ENCODE data around the gene SYNE1.
"Not testable (repeated sequence)": the region's sequence is repeated elsewhere in the genome, so short reads cannot be mapped to it uniquely, and the experiment has no call there.

SYNE1 gene

DNA sequence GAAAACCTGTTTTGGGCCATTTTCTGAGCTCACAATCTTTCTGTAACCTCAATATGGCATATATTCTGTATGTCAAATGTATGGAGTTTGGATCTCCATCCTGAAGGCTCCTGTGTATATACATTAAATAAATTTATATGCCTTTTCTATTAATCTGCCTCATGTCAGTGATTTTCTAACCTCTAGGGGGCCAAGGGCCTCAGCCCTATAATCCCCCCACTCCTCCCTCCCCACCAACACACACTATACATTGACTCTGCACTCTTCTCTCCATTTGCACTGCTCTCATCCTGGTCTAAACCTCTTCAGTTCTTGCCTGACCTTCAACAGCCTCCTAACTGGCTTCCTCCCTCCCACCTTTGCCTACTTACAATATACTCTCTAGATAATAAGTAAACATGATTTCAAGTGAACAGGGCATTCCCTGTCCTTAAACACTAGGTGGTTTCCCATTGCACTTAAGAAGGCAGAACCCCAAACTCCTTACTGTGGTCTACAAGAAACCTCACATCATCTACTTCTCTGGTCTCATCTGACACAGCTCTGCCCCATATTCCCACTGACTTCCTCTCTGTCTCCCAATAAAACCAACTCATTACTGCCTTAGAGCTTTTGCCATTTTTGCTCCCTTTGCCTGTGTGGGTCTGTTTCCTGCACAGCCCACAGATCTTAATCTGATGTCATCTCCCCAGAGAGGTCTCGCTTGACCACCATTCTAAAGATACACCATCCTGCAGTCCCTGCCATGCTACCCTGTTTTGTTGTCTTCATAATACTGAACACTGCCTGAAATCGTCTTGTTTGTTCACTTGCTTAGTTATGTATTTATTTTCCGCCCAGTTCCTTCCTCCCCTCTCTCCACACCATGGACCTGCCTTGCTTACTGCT is 213.7 kb downstream of the SYNE1 start:
- DNase-seq (ENCODE audit: low read depth in 2 of 2): no peak

DNA sequence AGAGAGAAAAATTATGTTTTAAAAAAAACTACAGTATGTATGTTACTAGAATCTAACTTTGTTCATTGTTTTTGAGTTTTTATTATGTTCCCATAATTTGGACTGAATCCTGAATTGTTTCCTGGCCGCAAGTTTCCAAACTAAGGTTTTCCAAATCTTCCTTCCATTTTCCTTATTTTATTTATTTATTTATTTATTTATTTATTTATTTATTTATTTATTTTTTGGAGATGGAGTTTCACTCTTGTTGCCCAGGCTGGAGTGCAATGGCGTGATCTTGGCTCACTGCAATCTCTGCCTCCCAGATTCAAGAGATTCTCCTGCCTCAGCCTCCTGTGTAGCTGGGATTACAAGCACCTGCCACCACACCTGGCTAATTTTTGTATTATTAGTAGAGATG is 215.7 kb downstream of the SYNE1 start:
- not testable (repeated sequence) for DNase-seq (ENCODE audit: low read depth in 2 of 2)

DNA sequence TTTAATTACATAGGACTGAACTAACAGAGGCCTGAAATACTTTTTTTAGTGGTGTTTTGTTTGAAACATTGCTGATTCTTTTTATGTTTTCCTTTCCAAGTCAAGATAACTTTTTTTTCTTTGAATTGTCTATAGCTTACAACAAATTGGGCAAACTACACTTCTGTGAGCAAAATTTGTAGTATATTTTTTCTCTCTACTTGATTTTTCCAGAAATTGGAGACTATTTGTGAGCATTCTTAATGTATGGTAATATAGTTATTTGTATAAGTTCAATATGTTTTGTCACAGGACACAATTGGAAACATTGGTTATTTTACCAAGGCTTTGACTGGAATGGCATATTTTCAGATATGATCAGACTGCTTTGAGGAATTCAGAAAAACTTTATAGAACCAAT is 216.5 kb downstream of the SYNE1 start:
- DNase-seq (ENCODE audit: low read depth in 2 of 2): no peak

DNA sequence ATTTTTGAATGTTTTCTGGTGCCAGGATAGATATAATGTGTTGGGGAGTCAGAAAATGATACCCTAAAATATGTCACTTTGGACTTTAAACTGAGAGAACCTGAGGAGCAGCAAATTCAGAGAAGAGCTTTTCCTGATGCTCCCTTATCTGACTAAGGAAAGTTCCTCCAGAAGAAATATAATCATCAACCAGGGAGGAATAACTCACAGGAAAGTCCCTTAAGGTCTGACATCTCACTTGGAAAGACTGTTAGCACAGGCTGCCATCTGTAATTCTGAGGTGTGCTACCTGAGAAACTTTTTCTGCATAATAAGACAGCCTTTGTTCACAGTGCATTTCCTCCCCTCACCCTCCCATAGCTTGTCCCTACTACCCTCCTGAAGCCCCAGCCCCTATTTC is 218.6 kb downstream of the SYNE1 start:
- no peak for DNase-seq (ENCODE audit: low read depth in 2 of 2)

DNA sequence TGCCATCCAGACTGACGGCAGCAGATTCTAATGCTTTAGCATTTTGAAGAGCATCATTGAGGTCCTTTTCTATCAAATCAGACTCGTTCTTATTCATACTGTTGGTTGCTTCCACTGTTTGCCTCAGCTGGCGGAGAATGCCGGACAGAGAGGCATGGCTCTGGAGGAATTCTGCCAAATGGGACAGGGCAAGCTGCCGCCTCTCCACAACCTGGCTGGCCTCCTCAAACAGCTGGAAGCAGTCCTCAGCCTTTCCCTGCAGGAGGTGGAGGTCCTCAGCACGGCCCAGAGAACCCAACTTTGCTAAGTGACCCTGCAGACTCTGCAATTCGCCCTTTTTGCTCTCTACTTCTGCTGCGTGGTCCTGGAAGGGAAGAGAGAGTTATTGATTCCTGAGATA is 220.5 kb downstream of the SYNE1 start:
- no peak for DNase-seq (ENCODE audit: low read depth in 2 of 2)

DNA sequence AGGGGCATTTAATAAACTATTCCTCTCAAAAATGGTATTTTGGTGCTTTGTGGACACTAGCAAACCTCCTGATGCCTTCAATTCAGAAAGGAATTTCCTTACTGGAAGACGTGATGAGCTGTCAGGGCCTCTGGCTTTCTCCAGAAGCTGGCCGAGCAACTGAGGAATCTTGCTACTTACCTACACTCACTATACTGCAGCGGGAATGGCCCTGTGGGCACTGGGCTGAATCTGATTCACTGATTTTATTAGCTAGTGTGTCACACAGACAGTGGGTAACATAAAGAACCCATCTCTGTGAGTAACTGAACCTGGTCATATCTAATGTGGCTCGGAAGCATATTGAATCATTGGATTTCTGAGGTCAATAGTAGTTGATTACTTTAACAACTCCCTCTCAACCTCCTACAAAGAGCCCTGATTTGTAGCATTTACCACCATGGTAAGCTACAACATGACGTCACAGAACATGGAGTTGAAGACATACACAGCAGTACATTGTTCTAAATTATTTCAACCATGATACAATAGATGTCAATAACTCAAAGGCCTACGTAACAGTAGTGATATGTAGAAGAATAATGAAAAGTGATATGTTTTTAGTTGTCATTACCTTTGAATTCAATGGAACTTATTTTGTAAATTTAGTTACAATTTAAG is 232.1 kb downstream of the SYNE1 start:
- no peak for DNase-seq (ENCODE audit: low read depth in 2 of 2)

DNA sequence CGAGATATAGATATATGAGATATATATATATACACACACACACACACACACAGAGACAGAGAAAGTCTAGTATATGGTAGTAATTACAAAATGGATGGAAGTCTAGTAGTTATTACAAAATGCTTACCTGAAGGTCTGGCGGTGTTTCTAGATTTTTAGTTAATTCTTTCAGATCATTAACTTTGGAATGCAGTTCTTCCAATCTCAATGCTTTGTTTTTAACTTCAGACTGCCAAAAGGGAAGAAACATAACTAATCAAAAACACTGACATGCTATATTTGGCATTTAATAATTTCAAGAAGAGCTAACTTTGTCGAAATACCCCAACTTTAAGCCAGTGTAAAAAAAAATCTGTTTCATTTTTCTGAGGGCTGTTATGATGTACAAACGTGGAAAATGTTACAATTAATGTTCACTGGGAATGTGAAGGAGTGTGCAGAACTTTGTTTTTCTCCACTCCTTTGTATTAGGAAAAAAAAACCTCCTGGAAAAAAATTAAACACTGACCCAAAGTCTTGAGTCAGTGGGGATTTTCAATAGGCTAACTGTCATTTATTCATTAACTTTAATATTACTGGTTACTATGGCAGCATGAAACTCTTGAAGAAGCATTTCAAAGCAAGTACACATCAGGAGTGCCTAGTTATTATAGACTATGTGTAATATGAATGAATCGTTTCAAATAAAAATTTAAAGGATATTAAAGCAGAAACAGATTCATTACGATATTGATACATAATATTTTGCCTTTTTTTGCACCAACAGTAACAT is 232.9 kb downstream of the SYNE1 start:
- no peak for DNase-seq (ENCODE audit: low read depth in 2 of 2)

DNA sequence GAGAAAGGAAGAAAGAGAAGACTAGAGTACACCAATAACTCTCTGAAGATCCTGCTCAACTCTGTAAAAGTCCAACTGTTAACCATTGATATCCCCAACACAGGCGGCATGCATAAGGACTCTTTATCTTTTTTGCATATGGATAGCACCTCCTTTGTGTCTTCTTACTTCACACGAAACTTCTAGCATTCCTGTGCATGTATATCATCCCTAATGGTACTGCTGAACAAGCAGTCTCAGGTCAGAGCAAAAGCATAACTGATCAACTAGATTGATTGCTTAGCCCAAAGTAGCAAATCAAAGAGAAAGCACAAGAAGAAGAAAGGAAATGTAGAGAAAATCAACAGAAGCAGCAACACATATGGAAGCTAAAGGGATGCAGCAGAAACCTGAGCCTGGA is 234.4 kb downstream of the SYNE1 start:
- DNase-seq (ENCODE audit: low read depth in 2 of 2): no peak

DNA sequence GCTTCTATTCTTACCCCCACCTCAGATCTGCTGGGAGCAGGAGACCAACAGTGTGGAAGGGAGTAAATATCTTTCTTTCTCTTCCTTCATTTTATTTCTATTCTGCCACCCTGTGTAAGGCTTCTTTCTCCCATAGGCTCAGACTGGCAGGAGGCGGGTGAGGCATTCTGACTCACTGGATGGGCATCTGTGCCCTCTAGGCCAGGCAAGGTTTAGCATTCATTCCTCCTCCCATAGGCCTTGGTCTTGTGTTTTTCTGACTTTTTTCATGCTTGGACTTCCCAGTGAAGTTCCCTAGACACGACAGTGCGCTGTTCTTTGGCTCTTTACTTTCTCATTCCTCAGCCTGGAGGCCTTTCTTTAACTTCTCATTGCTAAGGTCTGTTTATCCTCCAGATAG is 235.2 kb downstream of the SYNE1 start:
- DNase-seq (ENCODE audit: low read depth in 2 of 2): no peak

DNA sequence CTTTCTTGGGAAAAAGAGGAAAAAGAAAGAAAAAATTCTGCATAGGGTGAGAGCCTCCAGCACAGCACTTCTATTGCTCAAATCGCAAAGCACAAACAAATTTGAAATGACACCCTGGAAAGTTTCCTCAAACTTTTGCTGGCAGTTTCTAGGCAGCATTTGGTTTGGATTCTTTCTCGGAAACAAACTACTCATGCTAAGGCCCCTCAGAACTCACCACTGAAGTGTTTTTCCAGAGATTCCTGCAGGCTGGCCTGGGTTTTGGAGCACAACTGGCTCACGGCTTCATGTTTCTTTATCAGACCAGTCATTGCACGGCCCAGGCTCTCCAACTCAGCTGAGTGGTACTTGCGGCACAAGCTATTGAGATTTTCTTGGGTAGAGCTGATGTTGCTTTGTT is 237.8 kb downstream of the SYNE1 start:
- DNase-seq (ENCODE audit: low read depth in 2 of 2): no peak

DNA sequence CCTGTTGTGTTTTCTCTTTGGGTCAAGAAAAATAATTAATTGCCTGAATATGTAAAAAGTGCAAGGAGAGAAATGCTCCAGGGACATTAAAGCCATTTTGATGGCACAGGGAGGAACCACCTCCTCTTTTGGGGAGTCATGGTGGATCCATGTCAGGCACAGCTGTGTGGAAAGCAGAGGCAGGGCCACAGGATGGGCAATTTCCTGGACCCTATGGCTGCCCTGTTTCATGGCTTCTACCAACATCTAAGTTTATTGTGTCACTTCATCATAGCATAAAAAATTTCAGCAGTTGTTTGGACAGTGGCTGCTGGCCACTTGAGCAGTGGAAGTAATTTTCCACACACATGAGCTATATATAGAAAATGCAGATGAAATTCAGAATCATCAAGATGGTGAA is 238.2 kb downstream of the SYNE1 start:
- DNase-seq (ENCODE audit: low read depth in 2 of 2): no peak

DNA sequence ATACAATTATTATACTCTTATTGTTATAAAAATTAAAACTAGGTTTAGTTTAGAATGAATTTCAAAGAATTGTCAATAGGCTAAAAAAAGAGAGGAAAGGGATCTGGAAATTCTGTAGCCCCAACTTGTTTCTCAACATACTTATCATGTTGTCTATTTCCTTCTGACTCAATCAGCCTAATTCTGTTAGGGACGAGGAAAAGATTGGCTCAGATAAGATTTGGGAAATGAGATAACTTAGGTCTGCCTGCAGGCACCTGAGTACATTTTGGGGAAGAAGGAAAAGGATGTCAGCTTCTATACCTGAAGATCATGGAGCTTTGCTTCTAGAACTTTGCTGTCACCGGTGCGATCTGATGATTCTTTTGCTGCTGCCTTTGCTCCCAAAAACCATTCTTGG is 238.8 kb downstream of the SYNE1 start:
- DNase-seq (ENCODE audit: low read depth in 2 of 2): no peak

DNA sequence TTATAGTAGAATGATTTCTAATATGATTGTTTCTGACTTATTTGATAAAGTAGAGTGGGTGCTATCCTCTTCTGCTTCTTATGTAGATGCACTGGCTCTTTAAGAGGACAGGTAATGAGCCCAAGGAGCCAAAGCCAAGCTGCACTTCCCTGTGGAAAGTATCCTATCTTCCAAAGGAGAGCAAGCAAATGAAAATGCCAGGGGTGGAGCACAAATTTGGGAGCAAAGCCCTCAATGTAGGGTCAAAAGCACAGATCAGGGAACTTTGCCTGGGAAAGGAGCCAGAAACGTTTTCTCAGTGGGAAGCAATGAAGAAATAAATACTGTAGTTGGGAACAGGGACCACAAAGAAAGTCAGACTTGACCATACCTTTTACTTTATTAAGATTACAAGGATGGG is 242.9 kb downstream of the SYNE1 start:
- DNase-seq (ENCODE audit: low read depth in 2 of 2): no peak

DNA sequence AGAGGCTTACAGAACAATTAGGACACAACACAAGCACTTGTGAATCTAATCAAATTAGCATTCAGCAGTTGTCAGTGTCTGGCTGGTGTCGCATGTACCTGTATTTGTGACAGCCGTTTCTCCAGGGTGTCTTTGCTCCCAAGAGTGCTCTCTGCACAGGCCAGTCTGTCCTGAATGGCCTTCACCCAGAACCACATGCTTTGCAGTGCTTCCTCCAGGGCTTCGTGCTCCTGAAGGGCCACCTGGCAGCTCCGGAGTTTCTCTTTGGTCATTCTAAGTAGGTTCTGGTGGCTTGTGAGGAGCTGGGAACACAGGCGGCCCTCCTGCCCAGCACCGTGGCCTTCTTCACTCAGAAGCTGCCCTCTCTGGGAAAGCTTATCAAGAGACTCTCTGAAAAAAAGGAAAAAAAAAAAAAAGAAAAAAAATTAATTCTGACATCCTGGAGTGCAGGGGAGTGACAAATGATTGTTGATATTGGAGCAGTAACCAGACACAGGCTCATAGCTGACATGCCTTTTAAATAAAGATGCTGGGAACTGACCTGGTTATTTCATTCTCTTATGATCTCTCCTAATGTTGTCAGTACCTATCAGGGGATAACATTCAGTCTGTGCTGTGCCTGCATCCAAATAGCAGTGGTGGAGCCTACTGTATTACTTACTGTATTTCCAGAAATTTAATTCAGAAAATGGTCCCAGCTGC is 245.8 kb downstream of the SYNE1 start:
- no peak for DNase-seq (ENCODE audit: low read depth in 2 of 2)

DNA sequence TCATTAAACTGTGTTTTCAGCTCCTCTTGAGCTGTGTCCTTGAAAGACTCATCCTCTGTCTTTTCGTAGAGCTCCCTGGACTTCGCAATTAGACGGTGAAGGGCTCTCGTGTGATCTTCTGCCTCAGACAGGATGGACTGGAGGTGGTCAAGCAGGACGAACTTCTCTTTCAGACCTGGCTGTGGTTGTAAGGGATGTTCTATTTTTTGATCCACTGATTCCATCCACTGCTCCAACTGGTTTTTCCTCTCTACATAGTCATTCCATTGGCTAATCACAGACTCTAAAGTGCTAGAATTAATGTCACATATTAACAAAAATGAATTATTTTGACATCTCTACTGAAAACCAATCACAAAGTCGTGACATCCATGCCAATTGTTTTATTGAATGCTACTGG is 250.1 kb downstream of the SYNE1 start:
- DNase-seq (ENCODE audit: low read depth in 2 of 2): no peak

DNA sequence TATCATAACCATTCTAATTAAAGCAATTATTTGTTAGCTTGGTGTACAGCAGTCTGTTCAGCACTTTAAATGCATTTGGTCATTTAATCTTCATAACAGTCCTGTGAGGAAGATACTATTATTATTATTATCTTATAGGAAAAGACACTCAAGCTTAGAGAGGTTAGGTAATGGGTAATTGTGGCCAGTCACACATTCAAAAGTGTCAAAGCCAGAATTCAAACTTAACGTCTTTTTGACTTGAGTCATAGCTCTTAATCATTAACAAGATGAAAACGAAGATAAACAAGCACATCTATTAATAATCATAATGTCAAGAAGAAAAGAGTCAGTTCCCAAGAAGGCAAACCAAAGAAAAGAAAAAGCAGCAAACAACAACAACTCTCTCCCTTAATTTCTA is 251.0 kb downstream of the SYNE1 start:
- DNase-seq (ENCODE audit: low read depth in 2 of 2): no peak

DNA sequence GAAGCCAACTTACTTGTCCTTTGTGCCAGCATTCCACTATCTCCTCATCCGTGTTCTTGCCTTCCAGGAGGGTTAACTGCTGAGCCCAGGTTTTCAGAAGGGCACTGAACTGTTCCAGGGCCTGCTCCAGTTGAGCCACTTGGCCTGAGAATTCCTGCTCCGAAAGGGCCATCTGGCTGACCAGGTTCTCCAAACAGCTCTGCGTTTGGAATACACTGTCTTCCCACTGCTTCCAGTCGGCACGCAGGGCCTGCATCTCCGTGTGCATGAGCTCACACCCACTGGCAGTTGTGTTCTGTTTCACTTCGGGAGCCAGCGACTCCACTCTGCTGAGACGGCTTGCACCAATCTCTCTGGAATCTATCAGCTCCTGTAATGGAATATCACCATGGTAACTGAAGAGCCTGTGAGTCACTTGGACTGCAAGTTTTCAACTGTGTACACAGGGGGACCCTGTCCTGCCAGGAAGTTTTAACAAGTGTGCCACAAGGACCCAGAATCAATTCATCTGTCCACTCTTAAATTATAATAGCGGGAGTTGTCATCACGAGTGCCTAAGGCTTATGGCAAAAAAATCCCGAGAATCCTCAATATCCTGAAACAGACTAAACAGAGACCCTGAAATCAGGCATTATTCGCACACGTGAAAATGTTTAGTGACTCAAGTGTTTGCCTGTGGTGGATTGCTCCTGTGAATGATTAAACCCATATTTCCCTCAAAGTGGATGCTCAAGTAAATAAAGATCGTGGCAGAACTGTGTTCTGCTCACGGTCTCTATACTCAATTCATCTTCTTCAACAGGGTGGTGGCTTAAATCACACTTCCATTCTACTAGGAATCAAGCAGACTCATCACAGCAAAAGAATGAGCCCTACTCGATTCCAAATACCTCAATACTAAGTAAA is 255.9 kb downstream of the SYNE1 start:
- DNase-seq (ENCODE audit: low read depth in 2 of 2): no peak

DNA sequence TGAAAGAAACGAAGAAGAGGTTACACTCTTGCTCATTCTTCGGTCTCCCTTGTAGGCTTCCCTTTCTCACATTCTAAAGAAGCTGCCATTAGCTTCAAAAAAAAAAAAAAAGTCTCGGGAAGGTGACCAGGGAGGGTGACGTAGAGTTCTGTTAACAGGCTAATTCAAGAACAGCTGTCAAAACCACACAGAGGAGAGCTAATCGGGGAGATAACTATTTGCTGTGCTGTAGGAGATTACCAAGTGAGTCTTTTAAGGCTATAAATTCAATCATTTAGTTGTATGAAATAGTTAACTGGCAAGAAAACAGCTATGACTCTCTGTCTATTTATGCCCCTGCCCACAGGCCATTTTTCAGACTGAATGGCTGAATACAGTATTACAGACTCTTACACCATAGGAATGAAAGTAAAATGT is 256.8 kb downstream of the SYNE1 start:
- DNase-seq (ENCODE audit: low read depth in 2 of 2): no peak

DNA sequence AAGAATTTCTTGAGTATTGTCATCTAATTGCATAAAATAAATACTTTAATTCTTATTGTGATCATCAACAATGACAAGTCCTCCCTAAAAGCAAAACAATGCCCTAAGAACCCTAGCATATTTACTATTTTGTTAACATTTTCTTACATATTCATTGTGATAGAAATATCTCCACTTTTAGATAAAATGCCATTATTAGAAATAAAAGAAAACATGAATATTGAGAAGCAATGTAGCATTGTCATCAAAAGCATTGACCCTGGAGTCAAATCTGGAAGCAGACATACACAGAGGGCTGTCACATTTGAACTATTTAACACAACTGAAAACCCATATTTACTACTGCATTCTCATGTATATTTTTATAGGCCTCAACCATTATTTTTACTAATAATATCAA is 257.7 kb downstream of the SYNE1 start:
- no peak for DNase-seq (ENCODE audit: low read depth in 2 of 2)

DNA sequence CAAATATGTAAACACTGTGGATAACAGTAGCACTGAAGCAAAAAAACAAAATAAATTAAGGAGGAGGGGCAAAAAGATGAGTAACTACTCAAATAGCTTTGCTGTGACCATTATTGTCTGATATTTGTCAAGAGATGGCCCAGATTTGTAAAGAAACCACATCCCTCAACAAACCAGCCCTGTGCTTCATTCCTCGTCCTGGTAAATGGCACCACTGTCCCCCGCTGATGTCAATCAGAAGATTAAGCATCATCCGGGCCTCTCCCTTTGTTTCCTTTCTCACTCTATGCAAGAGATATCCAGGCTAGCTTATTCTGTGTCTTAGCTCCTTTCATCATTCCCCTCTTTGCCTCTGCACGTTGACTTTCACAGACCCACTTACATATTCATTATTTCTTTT is 259.0 kb downstream of the SYNE1 start:
- DNase-seq (ENCODE audit: low read depth in 2 of 2): no peak

DNA sequence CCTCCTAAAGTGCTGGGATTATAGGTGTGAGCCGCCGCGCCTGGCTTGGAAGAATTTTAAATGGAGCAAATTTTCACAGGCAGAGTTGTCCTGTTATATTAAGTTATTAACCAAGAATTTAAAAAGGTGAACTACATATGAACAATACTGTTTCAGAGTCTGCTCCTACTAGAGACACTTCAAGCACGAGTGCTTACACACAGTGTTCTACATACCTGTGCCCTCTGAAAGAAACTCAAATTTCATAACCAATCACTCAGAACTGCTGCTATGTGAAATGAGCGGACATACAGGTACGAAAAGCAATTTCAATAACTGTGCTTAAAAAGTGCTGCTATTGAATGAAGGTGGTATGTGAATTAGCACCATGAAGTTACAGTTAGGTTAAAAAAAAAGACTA is 262.0 kb downstream of the SYNE1 start:
- DNase-seq (ENCODE audit: low read depth in 2 of 2): no peak

All from stimulated activated CD4-positive, alpha-beta T cell treated with anti-CD3 and anti-CD28 coated beads, Interleukin-4, amount 100 ng/mL, for 48 hours (primary cell).